Measurements from ENCODE around the gene TMEM229B. TPM values are rescaled to one million over a fixed set of nuclear protein-coding genes. Genes with fewer than 3 reads are reported as not detected.
A peak's percentile ranks its signal among the peaks of the same experiment; 100 is the strongest.

TMEM229B gene
- 1 to 10 TPM; 3.5 to 4.9 (median 4.2) TPM for total RNA-seq

- H3K9me3 Mint-ChIP-seq = peaks cover 7% of the 10 kb centered on the region
- peak; percentile 95 to 96 for ATAC-seq
- H3K27me3 Mint-ChIP-seq (ENCODE audit: low read depth) = no peaks in the 10 kb centered on the region
These were observed at the start of gene TMEM229B for GRCh38 chr14:67487937-67488893. Gene TMEM229B (minus strand): TSS chr14:67488721. CDS start chr14:67473923, 14,798 bp downstream.

DNA sequence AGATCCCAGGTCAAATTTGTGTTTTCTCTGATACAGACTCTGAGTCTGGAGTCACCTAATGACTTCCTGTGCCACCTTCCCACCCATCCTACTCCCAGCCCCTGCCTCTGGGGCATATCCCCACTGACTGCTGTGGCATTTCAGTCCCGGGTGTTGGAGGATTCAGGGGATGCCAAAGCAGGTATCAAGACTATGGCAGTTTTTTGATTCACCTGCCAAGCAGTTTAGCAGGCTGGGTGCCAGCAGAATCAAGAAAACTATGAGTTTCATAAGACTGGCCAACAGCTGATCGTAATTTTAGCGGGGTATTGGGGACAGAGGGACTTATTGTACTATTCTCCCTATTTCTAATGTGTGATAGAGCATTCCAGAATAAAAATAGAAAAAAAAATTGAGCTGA, 49.2 kb upstream of the TMEM229B start:
- no peak for DNase-seq
- H3K36me3 Mint-ChIP-seq (ENCODE audit: insufficient read depth) = no peaks in the 10 kb centered on the region
- peaks cover 35% of the 10 kb centered on the region for H3K27me3 Mint-ChIP-seq (ENCODE audit: low read depth)
- H3K9me3 Mint-ChIP-seq = no peaks in the 10 kb centered on the region
- no peak overlapping the region for H3K4me3 Mint-ChIP-seq
- ATAC-seq = no peak
- H3K4me1 Mint-ChIP-seq (ENCODE audit: low read depth) = peaks cover 7% of the 10 kb centered on the region

More at GRCh38 chr14:67487937-67488893, at the start of gene TMEM229B:
- Mint-ChIP-seq H3K36me3 (ENCODE audit: insufficient read depth) (peaks cover 15% of the 10 kb centered on the region), H3K4me1 (ENCODE audit: low read depth) (peaks cover 69% of the 10 kb centered on the region), H3K4me3 (peak within 1 kb of the TSS; percentile 95)
- DNase-seq = peak; percentile 66

- Mint-ChIP-seq H3K4me3 (no peak overlapping the region), H3K4me1 (ENCODE audit: low read depth) (peaks cover 5% of the 10 kb centered on the region), H3K9me3 (no peaks in the 10 kb centered on the region), H3K36me3 (ENCODE audit: insufficient read depth) (no peaks in the 10 kb centered on the region), H3K27me3 (ENCODE audit: low read depth) (peaks cover 34% of the 10 kb centered on the region)
- DNase-seq (no peak), ATAC-seq (no peak)
These were observed 47.6 kb upstream of the TMEM229B start for GRCh38 chr14:67536087-67536486.

- Mint-ChIP-seq H3K36me3 (ENCODE audit: insufficient read depth) (no peaks in the 10 kb centered on the region), H3K27me3 (ENCODE audit: low read depth) (peaks cover 29% of the 10 kb centered on the region), H3K9me3 (no peaks in the 10 kb centered on the region), H3K4me1 (ENCODE audit: low read depth) (peaks cover 5% of the 10 kb centered on the region), H3K4me3 (peak overlapping the region; percentile 71)
- DNase-seq = no peak
- ATAC-seq = no peak
These were observed 45.2 kb upstream of the TMEM229B start for GRCh38 chr14:67533754-67534085.

DNA sequence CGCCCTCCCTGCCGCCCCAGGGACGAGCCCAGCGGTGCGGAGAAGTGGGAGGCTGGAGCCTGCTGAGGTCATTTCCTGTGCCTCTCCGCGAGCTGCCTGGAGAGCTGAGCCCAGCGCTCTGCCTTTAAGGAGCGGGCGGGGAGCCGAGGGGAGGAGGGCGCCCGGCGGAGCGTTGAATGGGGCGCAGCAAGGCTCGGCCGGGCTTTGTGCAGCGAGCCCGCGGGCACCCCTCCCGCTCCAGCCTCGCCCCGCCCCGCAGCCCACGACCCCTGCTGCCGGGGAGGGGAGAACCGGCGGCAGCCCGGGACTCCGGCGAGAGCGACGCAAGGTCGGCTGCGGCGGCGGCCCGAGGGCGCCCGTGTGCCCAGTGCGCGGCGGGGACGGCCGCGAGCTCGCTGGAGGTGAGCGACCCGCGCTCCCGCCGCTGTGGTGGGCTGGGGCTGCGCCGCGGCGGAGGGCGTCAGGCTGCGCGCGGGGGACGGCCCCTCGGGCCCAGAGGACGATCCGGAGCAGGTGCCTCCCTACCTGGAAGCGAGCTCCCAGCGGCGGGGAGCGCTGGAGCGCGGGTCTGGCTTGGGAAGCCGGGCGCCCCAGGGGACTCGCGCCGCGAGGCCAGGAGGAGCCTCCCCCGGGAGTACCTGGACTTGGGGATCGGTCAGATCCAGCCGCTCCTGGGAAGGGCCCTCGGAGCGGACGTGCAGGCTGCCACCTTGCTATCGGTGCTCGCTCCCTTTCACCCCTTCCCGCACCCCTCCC, 44.7 kb upstream of the TMEM229B start, which contains the start of gene PLEKHH1:
PLEKHH1 (plus strand) TSS at position 293 of the 756 bp plus-strand sequence. CDS start 8,578 bp downstream, outside the sequence.
- Mint-ChIP-seq H3K4me1 (ENCODE audit: low read depth) (peaks cover 5% of the 10 kb centered on the region), H3K27me3 (ENCODE audit: low read depth) (peaks cover 29% of the 10 kb centered on the region), H3K9me3 (no peaks in the 10 kb centered on the region), H3K4me3 (peak within 1 kb of the TSS; percentile 71), H3K36me3 (ENCODE audit: insufficient read depth) (no peaks in the 10 kb centered on the region)
- peak; percentile 43 for DNase-seq
- ATAC-seq = peak; percentile 93 to 96

DNA sequence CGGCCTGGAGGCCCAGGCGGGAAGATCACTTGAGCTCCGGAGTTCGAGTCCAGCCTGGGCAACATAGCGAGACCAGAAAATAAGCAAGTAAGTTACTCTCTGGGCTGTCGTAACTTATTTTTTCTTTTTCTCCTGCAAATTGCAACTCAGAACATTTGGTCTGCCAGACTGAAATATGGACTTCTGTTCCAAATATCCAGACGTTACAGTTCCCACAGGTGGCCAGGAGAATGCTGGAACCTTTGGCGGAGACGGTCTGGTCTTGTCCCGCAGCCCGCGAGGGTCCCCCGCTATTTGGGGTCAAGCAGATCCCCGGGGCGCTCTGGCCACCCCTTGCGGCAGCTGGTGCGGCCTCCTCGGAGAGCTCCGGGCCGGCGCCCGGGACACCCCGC, 44.1 kb upstream of the TMEM229B start:
- Mint-ChIP-seq H3K27me3 (ENCODE audit: low read depth) (peaks cover 29% of the 10 kb centered on the region), H3K4me1 (ENCODE audit: low read depth) (peaks cover 5% of the 10 kb centered on the region), H3K36me3 (ENCODE audit: insufficient read depth) (no peaks in the 10 kb centered on the region), H3K9me3 (no peaks in the 10 kb centered on the region), H3K4me3 (peak overlapping the region; percentile 64)
- no peak for ATAC-seq
- DNase-seq = no peak

GRCh38 chr14:67529947-67530935, 41.7 kb upstream of the TMEM229B start:
- no peaks in the 10 kb centered on the region for H3K9me3 Mint-ChIP-seq
- ATAC-seq = no peak
- DNase-seq = no peak
- peaks cover 41% of the 10 kb centered on the region for H3K27me3 Mint-ChIP-seq (ENCODE audit: low read depth)
- no peaks in the 10 kb centered on the region for H3K36me3 Mint-ChIP-seq (ENCODE audit: insufficient read depth)
- no peak overlapping the region for H3K4me3 Mint-ChIP-seq
- H3K4me1 Mint-ChIP-seq (ENCODE audit: low read depth) = peaks cover 6% of the 10 kb centered on the region

DNA sequence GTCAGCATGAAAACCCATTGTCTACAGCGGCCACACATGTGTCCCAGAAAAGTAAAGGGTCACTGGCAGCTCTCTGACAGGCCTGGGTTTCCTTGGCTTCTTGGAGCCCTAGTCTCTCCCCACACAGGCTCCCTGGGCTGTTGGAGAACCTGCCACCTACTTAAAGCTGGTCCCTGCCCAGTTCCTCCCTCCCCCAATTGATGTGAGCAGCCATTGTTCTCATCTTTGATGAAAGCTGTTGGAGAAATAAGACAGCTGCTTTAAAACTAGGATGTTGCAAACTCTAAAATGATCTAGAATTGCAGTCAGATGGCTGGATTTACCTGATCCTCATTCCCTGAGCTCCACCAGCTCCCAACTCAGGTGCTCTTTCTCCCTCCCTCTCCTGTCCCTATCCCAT, 39.8 kb upstream of the TMEM229B start:
- Mint-ChIP-seq H3K27me3 (ENCODE audit: low read depth) (peaks cover 41% of the 10 kb centered on the region), H3K4me3 (no peak overlapping the region), H3K4me1 (ENCODE audit: low read depth) (peaks cover 5% of the 10 kb centered on the region), H3K9me3 (no peaks in the 10 kb centered on the region), H3K36me3 (ENCODE audit: insufficient read depth) (no peaks in the 10 kb centered on the region)
- no peak for DNase-seq
- no peak for ATAC-seq

DNA sequence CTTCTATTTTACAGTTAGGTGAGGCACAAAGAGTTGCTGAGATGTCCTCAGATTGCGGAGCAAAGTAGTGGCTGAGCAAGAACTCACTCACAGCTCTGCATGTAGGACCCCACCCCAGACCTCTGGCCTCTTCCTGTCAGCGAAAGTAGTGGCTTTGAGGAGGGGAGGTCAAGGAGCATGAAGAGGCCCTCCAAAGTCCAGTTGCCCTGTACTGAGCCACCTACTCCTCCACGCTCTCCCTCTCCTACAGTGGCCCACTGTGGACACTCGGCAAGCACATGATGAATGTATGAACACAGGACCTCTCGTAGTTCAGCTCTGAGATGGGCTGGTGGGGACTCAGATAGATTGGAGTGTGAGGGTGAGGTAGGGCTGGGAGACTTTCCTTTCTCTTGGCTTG, 39.2 kb upstream of the TMEM229B start:
- no peak overlapping the region for H3K4me3 Mint-ChIP-seq
- no peaks in the 10 kb centered on the region for H3K36me3 Mint-ChIP-seq (ENCODE audit: insufficient read depth)
- peaks cover 5% of the 10 kb centered on the region for H3K4me1 Mint-ChIP-seq (ENCODE audit: low read depth)
- peaks cover 43% of the 10 kb centered on the region for H3K27me3 Mint-ChIP-seq (ENCODE audit: low read depth)
- ATAC-seq (no peak), DNase-seq (no peak)
- H3K9me3 Mint-ChIP-seq = no peaks in the 10 kb centered on the region

- Mint-ChIP-seq H3K4me1 (ENCODE audit: low read depth) (peaks cover 2% of the 10 kb centered on the region), H3K27me3 (ENCODE audit: low read depth) (peaks cover 43% of the 10 kb centered on the region)
These were observed 38.3 kb upstream of the TMEM229B start for GRCh38 chr14:67526676-67527459.

GRCh38 chr14:67526181-67526580, 37.7 kb upstream of the TMEM229B start:
- DNase-seq (no peak), ATAC-seq (no peak)
- Mint-ChIP-seq H3K4me3 (no peak overlapping the region), H3K9me3 (no peaks in the 10 kb centered on the region), H3K27me3 (ENCODE audit: low read depth) (peaks cover 46% of the 10 kb centered on the region), H3K4me1 (ENCODE audit: low read depth) (peaks cover 2% of the 10 kb centered on the region), H3K36me3 (ENCODE audit: insufficient read depth) (no peaks in the 10 kb centered on the region)

More at GRCh38 chr14:67526676-67527459, 38.3 kb upstream of the TMEM229B start:
- peak; percentile 80 to 86 for ATAC-seq
- no peaks in the 10 kb centered on the region for H3K9me3 Mint-ChIP-seq
- DNase-seq = peak; percentile 30
- no peaks in the 10 kb centered on the region for H3K36me3 Mint-ChIP-seq (ENCODE audit: insufficient read depth)
- H3K4me3 Mint-ChIP-seq = no peak overlapping the region

DNA sequence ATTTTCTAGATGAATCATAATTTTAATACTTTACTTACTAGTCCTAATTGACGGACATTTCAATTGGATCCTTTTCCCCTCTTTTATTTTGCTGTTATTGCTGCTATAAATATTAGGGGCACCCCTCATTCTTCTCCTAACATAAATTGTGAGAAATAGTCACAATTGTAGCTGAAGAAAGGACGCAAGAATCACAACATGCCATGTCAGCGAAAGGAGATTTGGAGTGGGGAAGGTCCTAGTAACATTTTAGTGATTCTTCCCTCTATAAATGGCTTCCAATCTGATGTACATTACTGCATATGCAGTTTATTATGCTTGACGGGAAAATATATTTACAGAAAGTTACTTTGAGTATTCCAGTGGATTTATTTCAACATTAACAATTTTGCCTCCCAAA, 36.9 kb upstream of the TMEM229B start:
- Mint-ChIP-seq H3K27me3 (ENCODE audit: low read depth) (peaks cover 44% of the 10 kb centered on the region), H3K4me1 (ENCODE audit: low read depth) (peaks cover 2% of the 10 kb centered on the region), H3K9me3 (no peaks in the 10 kb centered on the region), H3K36me3 (ENCODE audit: insufficient read depth) (no peaks in the 10 kb centered on the region), H3K4me3 (no peak overlapping the region)
- no peak for ATAC-seq
- DNase-seq = no peak

DNA sequence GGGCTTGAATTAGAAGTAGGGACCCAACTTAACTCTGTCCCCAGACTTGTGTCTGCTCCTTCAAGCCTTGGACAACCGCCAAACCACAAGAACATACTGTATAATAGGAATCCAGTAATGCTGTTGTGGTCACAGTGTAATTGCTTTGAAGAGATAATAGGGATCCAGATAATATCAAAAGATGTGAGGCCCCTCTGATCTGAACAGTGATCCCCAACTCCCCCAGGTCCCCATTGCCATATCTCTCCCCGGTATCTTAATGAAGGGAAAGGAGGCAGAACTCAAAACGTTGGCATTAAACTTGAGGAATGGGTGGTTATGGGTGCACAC, 36.1 kb upstream of the TMEM229B start:
- no peaks in the 10 kb centered on the region for H3K36me3 Mint-ChIP-seq (ENCODE audit: insufficient read depth)
- peaks cover 2% of the 10 kb centered on the region for H3K4me1 Mint-ChIP-seq (ENCODE audit: low read depth)
- peaks cover 44% of the 10 kb centered on the region for H3K27me3 Mint-ChIP-seq (ENCODE audit: low read depth)
- ATAC-seq (no peak), DNase-seq (no peak)
- no peaks in the 10 kb centered on the region for H3K9me3 Mint-ChIP-seq
- H3K4me3 Mint-ChIP-seq = no peak overlapping the region

Measured in activated T-cell treated with anti-CD3 and anti-CD28 coated beads, Interleukin-2, amount 50 U/mL, for 4 hours (primary cell).